DND-41 (cell line): ENCODE results near the gene TNFRSF19.

Experiments used
- EZH2 ChIP-seq: IDR thresholded peaks from 3 replicates; pipeline ENCODE4 v1.6.1; 2012; ENCODE audit warnings: borderline replicate concordance, low read depth, mild to moderate bottlenecking, moderate library complexity, low read length, inconsistent platforms; ENCODE audit not compliant: severe bottlenecking
- TF ChIP-seq, protein P1 (sequence below): IDR thresholded peaks from 2 replicates; pipeline ENCODE4 v1.5.1; 2012; ENCODE audit warnings: borderline replicate concordance, low read length, moderate library complexity, mild to moderate bottlenecking; ENCODE audit not compliant: poor library complexity, severe bottlenecking; ENCODE audit errors: extremely low read depth

DNA sequence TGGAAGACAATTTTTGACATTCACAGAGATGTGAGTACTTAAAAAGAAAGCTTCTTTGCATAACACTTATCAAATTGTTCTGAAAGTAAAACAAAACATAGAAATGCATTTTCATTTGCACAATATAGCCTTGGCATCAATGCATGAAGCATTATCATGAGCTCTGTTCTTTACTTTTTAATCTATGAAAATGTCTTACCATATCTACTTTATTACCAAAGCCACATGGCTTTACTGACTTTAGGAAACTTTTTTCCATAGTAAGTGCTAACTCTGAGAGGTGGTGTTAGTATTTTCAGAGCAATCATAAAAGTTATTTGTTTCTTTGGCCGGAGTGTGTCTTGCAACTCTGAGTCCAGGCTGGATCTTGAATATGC, 10.5 kb downstream of the TNFRSF19 start:
- TF ChIP-seq, protein P1, sequence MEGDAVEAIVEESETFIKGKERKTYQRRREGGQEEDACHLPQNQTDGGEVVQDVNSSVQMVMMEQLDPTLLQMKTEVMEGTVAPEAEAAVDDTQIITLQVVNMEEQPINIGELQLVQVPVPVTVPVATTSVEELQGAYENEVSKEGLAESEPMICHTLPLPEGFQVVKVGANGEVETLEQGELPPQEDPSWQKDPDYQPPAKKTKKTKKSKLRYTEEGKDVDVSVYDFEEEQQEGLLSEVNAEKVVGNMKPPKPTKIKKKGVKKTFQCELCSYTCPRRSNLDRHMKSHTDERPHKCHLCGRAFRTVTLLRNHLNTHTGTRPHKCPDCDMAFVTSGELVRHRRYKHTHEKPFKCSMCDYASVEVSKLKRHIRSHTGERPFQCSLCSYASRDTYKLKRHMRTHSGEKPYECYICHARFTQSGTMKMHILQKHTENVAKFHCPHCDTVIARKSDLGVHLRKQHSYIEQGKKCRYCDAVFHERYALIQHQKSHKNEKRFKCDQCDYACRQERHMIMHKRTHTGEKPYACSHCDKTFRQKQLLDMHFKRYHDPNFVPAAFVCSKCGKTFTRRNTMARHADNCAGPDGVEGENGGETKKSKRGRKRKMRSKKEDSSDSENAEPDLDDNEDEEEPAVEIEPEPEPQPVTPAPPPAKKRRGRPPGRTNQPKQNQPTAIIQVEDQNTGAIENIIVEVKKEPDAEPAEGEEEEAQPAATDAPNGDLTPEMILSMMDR, result no peak
- no peak for TF ChIP-seq EZH2
